ENCODE measurements around the gene TTL. TPM values are rescaled to one million over a fixed set of nuclear protein-coding genes. Genes with fewer than 3 reads are reported as not detected.

Gene TTL
- total RNA-seq, 1 experiment from 2014 or later: 58.9 TPM

- Histone ChIP-seq H3K27me3 (ENCODE audit: insufficient read depth, low read length) (no peaks in the 10 kb centered on the region), H2AFZ (ENCODE audit: low read length) (no peak overlapping the region), H2BK5ac (ENCODE audit: insufficient read length, low read length) (no peak overlapping the region), H3K14ac (ENCODE audit: insufficient read depth, low read length) (no peak overlapping the region), H3T11ph (ENCODE audit: low read length) (no peak overlapping the region), H3K23ac (ENCODE audit: insufficient read length, low read depth, low read length) (no peak overlapping the region), H3K56ac (ENCODE audit: insufficient read length, low read depth, low read length) (no peak overlapping the region), H3K4ac (ENCODE audit: low read depth, low read length) (no peak overlapping the region), H2BK12ac (ENCODE audit: insufficient read length, low read depth, low read length) (no peak overlapping the region), H4K20me1 (ENCODE audit: control insufficient read depth, insufficient read depth, insufficient read length) (no peaks in the 10 kb centered on the region), H3K79me1 (ENCODE audit: insufficient read depth, low read depth, low read length, poor library complexity, severe bottlenecking) (peaks cover 2% of the 10 kb centered on the region), H4K91ac (ENCODE audit: insufficient read length, low read depth, low read length) (no peak overlapping the region), H2BK20ac (ENCODE audit: low read depth, low read length, poor library complexity, severe bottlenecking) (no peak overlapping the region), H2BK15ac (ENCODE audit: low read depth, low read length) (no peak overlapping the region), H2AK5ac (ENCODE audit: insufficient read length, low read length) (no peak overlapping the region), H3K4me1 (ENCODE audit: insufficient read depth, low read length) (no peaks in the 10 kb centered on the region), H4K8ac (replicated peaks; ENCODE audit: insufficient read length, low read depth, low read length) (no peak overlapping the region), H3K79me2 (ENCODE audit: insufficient read depth, low read length) (no peaks in the 10 kb centered on the region), H3K23me2 (ENCODE audit: insufficient read length, low read depth, low read length, poor library complexity, severe bottlenecking) (no peaks in the 10 kb centered on the region), H3K9ac (ENCODE audit: extremely low read depth, insufficient read length, low read length) (no peak overlapping the region), H2BK120ac (ENCODE audit: low read depth, low read length, poor library complexity, severe bottlenecking) (no peak overlapping the region), H4K5ac (ENCODE audit: insufficient read length, low read depth, low read length) (no peak overlapping the region), H3K27ac (ENCODE audit: insufficient read length, low read depth, low read length) (no peak overlapping the region), H3K18ac (ENCODE audit: insufficient read length, low read depth, low read length) (no peak overlapping the region), H3K4me2 (ENCODE audit: insufficient read depth, insufficient read length, low read length) (no peak overlapping the region), H3K9me3 (ENCODE audit: control insufficient read depth, low read depth, low read length) (no peaks in the 10 kb centered on the region)
- Mint-ChIP-seq H3K4me3 (no peak overlapping the region), H3K36me3 (ENCODE audit: insufficient read depth in 1 of 3, low read depth in 3 of 3) (peaks cover 55 to 94% (median 87%) of the 10 kb centered on the region in 3 experiments; a peak in 6 of 7 replicates), H3K27me3 (ENCODE audit: low read depth) (no peaks in the 10 kb centered on the region), H3K27ac (no peak overlapping the region), H3K4me1 (no peaks in the 10 kb centered on the region), H3K9me3 (no peaks in the 10 kb centered on the region)
- WGBS (ENCODE audit: extremely low coverage, insufficient read length, low lambda C conversion rate): no CpG with 5 or more reads among the region's 7 CpGs
- no peak for TF ChIP-seq CTCF (conservative IDR thresholded peaks at IDR 0.05)
- no peak for DNase-seq
Measured at GRCh38 chr2:112572005-112572404, 90.0 kb downstream of the TTL start.

Measured in H9 (cell line).